ENCODE data around the gene ARFIP1. TPM values are rescaled to one million over a fixed set of nuclear protein-coding genes. Genes with fewer than 3 reads are reported as not detected.

ARFIP1 gene
- total and polyA plus RNA-seq, 9 of the 15 experiments (the other 6 are each of a cell fraction or from before 2014, with no cell fraction given), result 14.1 to 25.1 (median 20.9) TPM

GRCh38 chr4:152909901-152910300, 130.1 kb downstream of the ARFIP1 start:
- Histone ChIP-seq H4K20me1 (replicated peaks; ENCODE audit: control insufficient read depth, insufficient read depth, low read length) (no peaks in the 10 kb centered on the region), H3K9me3 (replicated peaks; ENCODE audit: control insufficient read depth, insufficient read depth, low read depth, low read length) (no peaks in the 10 kb centered on the region), H3K36me3 (ENCODE audit: control insufficient read depth, insufficient read depth, low read length) (no peaks in the 10 kb centered on the region), H3K27me3 (ENCODE audit: control insufficient read depth in 2 of 2, insufficient read depth in 2 of 2, low read length in 2 of 2) (no peaks in the 10 kb centered on the region), H3K9ac (ENCODE audit: insufficient read depth in 1 of 2, low read depth in 2 of 2, low read length in 2 of 2) (no peak overlapping the region), H3K9me1 (ENCODE audit: control insufficient read depth, insufficient read depth, low read length) (no peaks in the 10 kb centered on the region), H3K4me2 (ENCODE audit: insufficient read depth, low read length) (no peak overlapping the region), H3K79me2 (ENCODE audit: control insufficient read depth, insufficient read depth, low read length) (no peaks in the 10 kb centered on the region), H3K4me1 (replicated peaks in 1 of 2; ENCODE audit: control insufficient read depth in 2 of 2, insufficient read depth in 2 of 2, low read length in 2 of 2) (no peaks in the 10 kb centered on the region), H2AFZ (ENCODE audit: low read depth, low read length) (no peak overlapping the region), H3K27ac (ENCODE audit: extremely low read depth, low read depth, low read length) (no peak overlapping the region), H3K4me3 (no peak overlapping the region)
- WGBS (ENCODE audit: insufficient coverage, low coverage, missing lambda C conversion rate), result 83% methylated on average over 4 of the region's 4 CpGs
- in situ Hi-C loops (cut with MboI) (no loop called here), intact Hi-C loops (cut with micrococcal nuclease) (no loop called here)
- DNase-seq (ENCODE audit: extremely low read depth in 1 of 4, low spot score in 3 of 4) (no peak), ATAC-seq (no peak), FAIRE-seq (no peak)
- CTCF ChIA-PET (ENCODE audit: low intra/inter-chr PET ratio), result no interaction called here
- POLR2A ChIA-PET, result no interaction called here
- BruUV-seq (replicated peaks), result no TSS peak
- TF ChIP-seq KAT2B (IDR thresholded peaks at IDR 0.05; ENCODE audit: low read depth, low read length) (no peak), CREB1 (IDR thresholded peaks at IDR 0.05) (no peak), CREB1 (CRISPR knock-in tag; IDR thresholded peaks at IDR 0.05) (no peak), CEBPG (CRISPR knock-in tag; IDR thresholded peaks at IDR 0.05) (no peak), CEBPG (tag; conservative IDR thresholded peaks at IDR 0.05 in 1 of 2, IDR thresholded peaks at IDR 0.05 in 1 of 2) (peak; percentile 49 to 81), SIX5 (IDR thresholded peaks at IDR 0.05; ENCODE audit: borderline replicate concordance in 1 of 2, insufficient read depth in 1 of 2, low read depth in 1 of 2, low read length in 2 of 2) (no peak), CEBPB (tag; IDR thresholded peaks at IDR 0.05) (peak; percentile 79), NR1H2 (CRISPR knock-in tag; IDR thresholded peaks at IDR 0.05) (no peak)
- TF ChIP-seq, protein P1, sequence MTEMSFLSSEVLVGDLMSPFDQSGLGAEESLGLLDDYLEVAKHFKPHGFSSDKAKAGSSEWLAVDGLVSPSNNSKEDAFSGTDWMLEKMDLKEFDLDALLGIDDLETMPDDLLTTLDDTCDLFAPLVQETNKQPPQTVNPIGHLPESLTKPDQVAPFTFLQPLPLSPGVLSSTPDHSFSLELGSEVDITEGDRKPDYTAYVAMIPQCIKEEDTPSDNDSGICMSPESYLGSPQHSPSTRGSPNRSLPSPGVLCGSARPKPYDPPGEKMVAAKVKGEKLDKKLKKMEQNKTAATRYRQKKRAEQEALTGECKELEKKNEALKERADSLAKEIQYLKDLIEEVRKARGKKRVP (CRISPR knock-in tag; IDR thresholded peaks at IDR 0.05), result no peak
